HCT116 (cell line): ENCODE results near the gene RCE1. TPM values are rescaled to one million over a fixed set of nuclear protein-coding genes. Genes with fewer than 3 reads are reported as not detected.

Experiments used
- ATAC-seq: fragments of 200-7000 bp; cut with Tn5 transposase; 2 replicates; pipeline ENCODE4 v1.9.1; 2020; ENCODE audit warnings: mild to moderate bottlenecking, moderate library complexity
- BruUV-seq: library from RNA; stranded (reverse); fragments of 400-500 nt; replicated peaks from 2 replicates; lab custom pipeline; 2021; lab: Mats Ljungman, UMichigan
- CTCF ChIA-PET: fragments of 300-600 bp; sonication (Branson Sonifier 250); formaldehyde crosslinking; loops from one replicate; lab custom pipeline; 2021; ENCODE audit warnings: antibody characterized with exemption; lab: Charles Lee
- POLR2A ChIA-PET: fragments of 300-600, 350-600 bp; sonication (Branson Sonifier 250); formaldehyde crosslinking; loops from one replicate; lab custom pipeline; 2021; ENCODE audit warnings: antibody characterized with exemption; lab: Charles Lee
- RAD21 ChIA-PET, 2 experiments: fragments of 300-600 bp; sonication (Branson Sonifier 250); formaldehyde crosslinking; loops; one replicate each; lab custom pipeline; 2023; ENCODE audit warnings: low total read pairs in 2 of 2; ENCODE audit not compliant: uncharacterized antibody in 2 of 2, unreplicated experiment in 2 of 2, low non-redundant PET in 1 of 2; lab: Charles Lee
- DNase-seq: peaks from one replicate; pipeline ENCODE4 v3.0.0-alpha.2; 2010; ENCODE audit warnings: low read depth, low spot score
- H2AFZ ChIP-seq: fragments of 200-600 bp; shearing (Covaris generic), sonication (generic); 2 replicates; pipeline ENCODE4 v1.6.1; 2017; ENCODE audit warnings: low read depth, mixed run types, mixed read lengths, antibody characterized with exemption, low read length; ENCODE audit not compliant: poor library complexity, severe bottlenecking
- H3K27ac ChIP-seq: 2 replicates; pipeline ENCODE4 v1.5.1; 2012; ENCODE audit warnings: low read depth, low read length
- H3K27me3 ChIP-seq: fragments of 200-600 bp; sonication (generic); 2 replicates; pipeline ENCODE4 v1.6.1; 2016; ENCODE audit warnings: mixed run types, low read length, mixed read lengths; ENCODE audit not compliant: insufficient read depth
- H3K36me3 ChIP-seq, 2 experiments: fragments of 200-500 bp in 1 of 2; fragments of 200-600 bp in 1 of 2; sonication (Bioruptor generic) in 1 of 2; sonication (generic) in 1 of 2; 2 replicates each; pipeline versions ENCODE4 v1.5.1 to v1.6.1; 2014 to 2016; ENCODE audit warnings: low read length in 2 of 2, inconsistent platforms in 1 of 2, mixed read lengths in 1 of 2, mixed run types in 1 of 2; ENCODE audit not compliant: insufficient read depth in 2 of 2, control insufficient read depth in 1 of 2
- H3K4me1 ChIP-seq, 2 experiments: fragments of 200-600 bp in 1 of 2; sonication (generic) in 1 of 2; 2 replicates each; pipeline versions ENCODE4 v1.5.1 to v1.6.1; 2012 to 2017; ENCODE audit warnings: low read length in 2 of 2, inconsistent platforms in 1 of 2, mild to moderate bottlenecking in 1 of 2, mixed read lengths in 1 of 2, mixed run types in 1 of 2, moderate library complexity in 1 of 2; ENCODE audit not compliant: insufficient read depth in 2 of 2, control insufficient read depth in 1 of 2
- H3K4me2 ChIP-seq: fragments of 200-600 bp; sonication (generic); 2 replicates; pipeline ENCODE4 v1.6.1; 2017; ENCODE audit warnings: mixed run types, low read length, mixed read lengths
- H3K4me3 ChIP-seq, 2 experiments: fragments of 200-600 bp in 1 of 2; sonication (generic) in 1 of 2; replicated peaks in 1 of 2; 2 replicates each; pipeline ENCODE4 v1.5.1; 2011 to 2016; ENCODE audit warnings: low read length in 2 of 2, control low read depth in 1 of 2, low read depth in 1 of 2, mild to moderate bottlenecking in 1 of 2, mixed read lengths in 1 of 2, mixed run types in 1 of 2
- H3K79me2 ChIP-seq: fragments of 200-600 bp; sonication (generic); 2 replicates; pipeline ENCODE4 v1.6.1; 2017; ENCODE audit warnings: mild to moderate bottlenecking, mixed run types, low read length, moderate library complexity, mixed read lengths; ENCODE audit not compliant: insufficient read depth
- H3K9ac ChIP-seq: fragments of 200-600 bp; sonication (generic); 2 replicates; pipeline ENCODE4 v1.6.1; 2016; ENCODE audit warnings: low read length, mixed read lengths
- H3K9me2 ChIP-seq: fragments of 200-600 bp; sonication (generic), shearing (Covaris generic); 2 replicates; pipeline ENCODE4 v1.6.1; 2017; ENCODE audit warnings: mixed run types, mild to moderate bottlenecking, moderate library complexity; ENCODE audit not compliant: insufficient read depth
- H3K9me3 ChIP-seq, 2 experiments: fragments of 200-500 bp in 1 of 2; fragments of 200-600 bp in 1 of 2; sonication (Bioruptor generic) in 1 of 2; sonication (generic) in 1 of 2; 2 replicates each; pipeline ENCODE4 v1.6.1; 2014 to 2017; ENCODE audit warnings: low read length in 2 of 2, mixed read lengths in 2 of 2, inconsistent platforms in 1 of 2, low read depth in 1 of 2, mild to moderate bottlenecking in 1 of 2, mixed run types in 1 of 2, moderate library complexity in 1 of 2; ENCODE audit not compliant: control insufficient read depth in 1 of 2, insufficient read depth in 1 of 2
- H4K20me1 ChIP-seq: fragments of 200-600 bp; sonication (generic), shearing (Covaris generic); 2 replicates; pipeline ENCODE4 v1.6.1; 2017; ENCODE audit warnings: mixed run types, mild to moderate bottlenecking, moderate library complexity; ENCODE audit not compliant: insufficient read depth
- EGR1 ChIP-seq: IDR thresholded peaks from 2 replicates; pipeline ENCODE4 v1.6.1; 2012; ENCODE audit warnings: low read depth
- ELF1 ChIP-seq: IDR thresholded peaks from 2 replicates; pipeline ENCODE4 v1.6.1; 2012; ENCODE audit warnings: low read depth, borderline replicate concordance
- EZH2phosphoT487 ChIP-seq: fragments of 200-600 bp; IDR thresholded peaks from 2 replicates; pipeline ENCODE4 v1.6.1; 2018; ENCODE audit warnings: antibody characterized with exemption, borderline replicate concordance
- POLR2A ChIP-seq: IDR thresholded peaks from 2 replicates; pipeline ENCODE4 v1.7.0; 2011; ENCODE audit warnings: borderline replicate concordance; ENCODE audit not compliant: insufficient read depth, insufficient read length; ENCODE audit errors: extremely low read depth
- RAD21 ChIP-seq: IDR thresholded peaks from 2 replicates; pipeline ENCODE4 v1.6.1; 2012; ENCODE audit warnings: low read depth, mild to moderate bottlenecking
- SIN3A ChIP-seq: IDR thresholded peaks from 2 replicates; pipeline ENCODE4 v1.6.1; 2012; ENCODE audit warnings: low read depth
- SRF ChIP-seq: IDR thresholded peaks from 2 replicates; pipeline ENCODE4 v1.6.1; 2012; ENCODE audit warnings: low read depth
- YY1 ChIP-seq: IDR thresholded peaks from 2 replicates; pipeline ENCODE4 v1.6.1; 2011; ENCODE audit warnings: low read length, low read depth, moderate library complexity, mild to moderate bottlenecking; ENCODE audit not compliant: insufficient replicate concordance; ENCODE audit errors: extremely low read depth
- ZNF274 ChIP-seq: fragments of 200-500 bp; sonication (Bioruptor generic); IDR thresholded peaks from 2 replicates; pipeline ENCODE4 v1.6.1; 2014; ENCODE audit warnings: mild to moderate bottlenecking, low read depth, low read length, inconsistent platforms
- intact Hi-C: fragments of 100-400 bp; cut with micrococcal nuclease; formaldehyde crosslinking; loops from 2 replicates; pipeline ENCODE4 v1.10.0; 2022
- total RNA-seq: library from RNA; stranded (reverse); gene quantifications from one replicate; pipeline ENCODE4 v1.2.1, GENCODE V29; 2021; ENCODE audit not compliant: unreplicated experiment
- TF ChIP-seq, protein P1 (sequence below): IDR thresholded peaks from 2 replicates; pipeline ENCODE4 v1.6.1; 2011; ENCODE audit warnings: mild to moderate bottlenecking, low read length, moderate library complexity; ENCODE audit not compliant: insufficient replicate concordance; ENCODE audit errors: extremely low read depth
- TF ChIP-seq, protein P2 (sequence below): IDR thresholded peaks from 2 replicates; pipeline ENCODE4 v1.6.1; 2012

Gene RCE1
- total RNA-seq, 1 experiment from 2014 or later = 35.3 TPM

DNA sequence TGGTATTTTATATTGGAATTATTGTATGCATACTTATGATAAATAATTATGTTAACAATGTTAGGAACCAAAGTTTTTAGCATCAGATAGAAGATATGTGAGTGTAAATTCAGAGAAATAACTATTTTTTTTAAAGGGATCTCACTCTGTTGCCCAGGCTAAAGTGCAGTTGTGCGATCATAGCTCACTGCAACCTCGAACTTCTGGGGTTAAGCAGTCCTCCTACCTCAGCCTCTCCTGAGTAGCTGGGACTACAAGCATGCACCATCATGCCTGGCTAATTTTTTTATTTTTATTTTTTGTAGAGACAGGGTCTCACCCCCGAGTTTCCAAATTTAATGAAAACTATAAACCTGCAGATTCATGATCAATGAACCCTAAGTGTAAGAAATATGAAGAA lies 33.6 kb upstream of the RCE1 start:
- no peak overlapping the region for H2AFZ ChIP-seq
- no peaks in the 10 kb centered on the region for H3K9me3 ChIP-seq
- no peaks in the 10 kb centered on the region for H3K9me2 ChIP-seq
- no peak overlapping the region for H3K9ac ChIP-seq
- no peaks in the 10 kb centered on the region for H3K27me3 ChIP-seq
- ChIA-PET POLR2A (interaction anchor here (0.6 kb wide), 1 partner anchor 19 kb away, joined by 3 read pairs; no protein-coding TSS in a partner anchor), CTCF (no interaction called here), RAD21 (no interaction called here)
- H3K36me3 ChIP-seq = no peaks in the 10 kb centered on the region
- intact Hi-C loops = no loop called here
- BruUV-seq = no TSS peak
- no peaks in the 10 kb centered on the region for H3K79me2 ChIP-seq
- ATAC-seq (no peak), DNase-seq (no peak)
- no peak overlapping the region for H3K4me2 ChIP-seq
- no peaks in the 10 kb centered on the region for H3K4me1 ChIP-seq
- TF ChIP-seq YY1 (no peak), SRF (no peak), RAD21 (no peak), EZH2phosphoT487 (no peak), ELF1 (no peak), ZNF274 (no peak), SIN3A (no peak), POLR2A (no peak), EGR1 (no peak)
- TF ChIP-seq, protein P1, sequence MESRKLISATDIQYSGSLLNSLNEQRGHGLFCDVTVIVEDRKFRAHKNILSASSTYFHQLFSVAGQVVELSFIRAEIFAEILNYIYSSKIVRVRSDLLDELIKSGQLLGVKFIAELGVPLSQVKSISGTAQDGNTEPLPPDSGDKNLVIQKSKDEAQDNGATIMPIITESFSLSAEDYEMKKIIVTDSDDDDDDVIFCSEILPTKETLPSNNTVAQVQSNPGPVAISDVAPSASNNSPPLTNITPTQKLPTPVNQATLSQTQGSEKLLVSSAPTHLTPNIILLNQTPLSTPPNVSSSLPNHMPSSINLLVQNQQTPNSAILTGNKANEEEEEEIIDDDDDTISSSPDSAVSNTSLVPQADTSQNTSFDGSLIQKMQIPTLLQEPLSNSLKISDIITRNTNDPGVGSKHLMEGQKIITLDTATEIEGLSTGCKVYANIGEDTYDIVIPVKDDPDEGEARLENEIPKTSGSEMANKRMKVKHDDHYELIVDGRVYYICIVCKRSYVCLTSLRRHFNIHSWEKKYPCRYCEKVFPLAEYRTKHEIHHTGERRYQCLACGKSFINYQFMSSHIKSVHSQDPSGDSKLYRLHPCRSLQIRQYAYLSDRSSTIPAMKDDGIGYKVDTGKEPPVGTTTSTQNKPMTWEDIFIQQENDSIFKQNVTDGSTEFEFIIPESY = no peak
- TF ChIP-seq, protein P2, sequence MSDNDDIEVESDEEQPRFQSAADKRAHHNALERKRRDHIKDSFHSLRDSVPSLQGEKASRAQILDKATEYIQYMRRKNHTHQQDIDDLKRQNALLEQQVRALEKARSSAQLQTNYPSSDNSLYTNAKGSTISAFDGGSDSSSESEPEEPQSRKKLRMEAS = no peak
- no peak overlapping the region for H3K4me3 ChIP-seq
- H3K27ac ChIP-seq = no peak overlapping the region
- H4K20me1 ChIP-seq = no peaks in the 10 kb centered on the region
